Transverse colon (tissue), 4 donors: ENCODE measurements around the gene LETMD1. TPM values are rescaled to one million over a fixed set of nuclear protein-coding genes. Genes with fewer than 3 reads are reported as not detected.

Source experiments
- DNase-seq: peaks from one replicate; pipeline ENCODE4 v3.0.0-alpha.2; 2019
- H3K27ac ChIP-seq, 4 donors: fragments of 200-600 bp; sonication (generic); 2 replicates each; pipeline ENCODE4 v1.5.1; 2016 to 2018; ENCODE audit warnings: inconsistent platforms in 4 of 4
- H3K27me3 ChIP-seq: fragments of 200-600 bp; sonication (generic); 2 replicates; pipeline ENCODE4 v1.5.1; 2017; ENCODE audit warnings: inconsistent platforms
- H3K36me3 ChIP-seq, 4 donors: fragments of 200-600 bp; sonication (generic); 2 replicates each; pipeline ENCODE4 v1.5.1; 2017 to 2019; ENCODE audit warnings: inconsistent platforms in 4 of 4
- H3K4me1 ChIP-seq, 4 donors: fragments of 200-600 bp; sonication (generic); 2 replicates each; pipeline ENCODE4 v1.5.1; 2017 to 2020; ENCODE audit warnings: inconsistent platforms in 4 of 4
- H3K4me3 ChIP-seq, 4 donors: fragments of 200-600 bp; sonication (generic); 1 replicate in 1 of 4; 2 replicates in 3 of 4; pipeline versions ENCODE4 v1.5.1 to v1.6.1; 2017 to 2019; ENCODE audit warnings: inconsistent platforms in 4 of 4
- H3K9me3 ChIP-seq, 2 donors: fragments of 200-600 bp; sonication (generic); 2 replicates each; pipeline ENCODE4 v1.5.1; 2017 to 2019; ENCODE audit warnings: inconsistent platforms in 2 of 2
- EP300 ChIP-seq: sonication (generic); formaldehyde crosslinking; IDR thresholded peaks from one replicate; pipeline ENCODE4 v1.6.1; 2017; ENCODE audit warnings: antibody characterized with exemption, low read depth
- POLR2A ChIP-seq: fragments of 450-650 bp; IDR thresholded peaks from one replicate; pipeline ENCODE4 v1.6.1; 2016; ENCODE audit warnings: antibody characterized with exemption, mild to moderate bottlenecking, moderate library complexity
- POLR2AphosphoS5 ChIP-seq, 3 donors: sonication (generic); formaldehyde crosslinking; IDR thresholded peaks; one replicate each; pipeline ENCODE4 v1.6.1; 2016; ENCODE audit warnings: antibody characterized with exemption in 3 of 3
- WGBS, 2 donors: methylation state at CpG; one replicate each; pipeline ENCODE4 v1.1.5; 2018; ENCODE audit warnings: low coverage in 1 of 2; 5-methylcytosine and 5-hydroxymethylcytosine counted together
- in situ Hi-C, 4 donors: fragments of 200-750 bp; cut with MboI; loops; one replicate each; pipeline versions ENCODE4 v1.15.0 to v1.15.1; 2017; ENCODE audit warnings: low sequenced_read_pairs in 3 of 4, low pct_ligation_motif_present in 1 of 4, low pct_unique_long_range_greater_than_20kb in 1 of 4
- intact Hi-C: fragments of 100-400 bp; cut with DNase I; formaldehyde crosslinking; loops from one replicate; pipeline ENCODE4 v1.15.1; 2023; ENCODE audit warnings: low total_unique reads
- total RNA-seq, 4 donors: library from RNA; depleted of rRNA; stranded (reverse); fragments of >200 nt; gene quantifications; one replicate each; pipeline ENCODE4 v1.1.0, GENCODE V29; 2016
- TF ChIP-seq, protein P1 (sequence below), 5 experiments: fragments of 200-600 bp in 3 of 5; fragments of 450-650 bp in 2 of 5; sonication (generic) in 3 of 5; IDR thresholded peaks; 1 replicate in 2 of 5; 2 replicates in 3 of 5; pipeline ENCODE4 v1.5.1; 2016 to 2017; ENCODE audit warnings: antibody characterized with exemption in 5 of 5, inconsistent platforms in 3 of 5, mild to moderate bottlenecking in 2 of 5, moderate library complexity in 1 of 5

The LETMD1 gene
- total RNA-seq, 4 donors from 2014 or later: 45.3 to 109 (median 88.9) TPM

DNA sequence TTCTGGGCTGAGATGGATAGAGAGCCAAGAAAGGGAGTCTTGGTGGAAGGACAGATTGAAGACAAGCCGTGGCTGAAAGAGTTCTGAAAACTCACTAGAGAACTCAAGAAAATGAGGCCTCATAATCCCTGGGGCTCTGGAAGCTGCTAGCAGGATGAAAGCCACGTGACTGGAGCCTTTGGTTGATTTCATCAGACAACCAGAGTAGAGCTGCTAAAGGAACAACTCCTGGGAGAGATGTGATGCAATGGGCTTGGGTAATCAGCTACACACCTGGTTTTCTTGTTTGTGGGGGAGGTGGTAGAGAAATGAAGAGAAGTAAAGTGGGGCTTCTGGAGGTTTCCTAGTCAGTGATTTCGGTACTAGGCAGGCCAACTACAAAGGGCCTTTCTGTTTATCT is 21.9 kb downstream of the LETMD1 start:
- intact Hi-C loops (no loop called here), in situ Hi-C loops (loop anchor here in 2 of 4 donors (25.0 kb wide), 1 partner anchor 267 kb away; the partner anchor contains the start of gene CELA1 (in 2 of the 2))
- Histone ChIP-seq H3K27ac (no peak overlapping the region), H3K36me3 (peaks cover 0 to 39% (median 15%) of the 10 kb centered on the region in 4 donors), H3K27me3 (no peaks in the 10 kb centered on the region), H3K4me1 (no peaks in the 10 kb centered on the region), H3K4me3 (no peak overlapping the region), H3K9me3 (no peaks in the 10 kb centered on the region)
- DNase-seq: no peak
- 94 to 100% methylated on average over 2 to 3 of the region's 3 CpGs for WGBS, 2 donors
- TF ChIP-seq POLR2A (no peak), EP300 (no peak), POLR2AphosphoS5 (IDR thresholded peaks at IDR 0.05) (no peak)
- TF ChIP-seq, protein P1, sequence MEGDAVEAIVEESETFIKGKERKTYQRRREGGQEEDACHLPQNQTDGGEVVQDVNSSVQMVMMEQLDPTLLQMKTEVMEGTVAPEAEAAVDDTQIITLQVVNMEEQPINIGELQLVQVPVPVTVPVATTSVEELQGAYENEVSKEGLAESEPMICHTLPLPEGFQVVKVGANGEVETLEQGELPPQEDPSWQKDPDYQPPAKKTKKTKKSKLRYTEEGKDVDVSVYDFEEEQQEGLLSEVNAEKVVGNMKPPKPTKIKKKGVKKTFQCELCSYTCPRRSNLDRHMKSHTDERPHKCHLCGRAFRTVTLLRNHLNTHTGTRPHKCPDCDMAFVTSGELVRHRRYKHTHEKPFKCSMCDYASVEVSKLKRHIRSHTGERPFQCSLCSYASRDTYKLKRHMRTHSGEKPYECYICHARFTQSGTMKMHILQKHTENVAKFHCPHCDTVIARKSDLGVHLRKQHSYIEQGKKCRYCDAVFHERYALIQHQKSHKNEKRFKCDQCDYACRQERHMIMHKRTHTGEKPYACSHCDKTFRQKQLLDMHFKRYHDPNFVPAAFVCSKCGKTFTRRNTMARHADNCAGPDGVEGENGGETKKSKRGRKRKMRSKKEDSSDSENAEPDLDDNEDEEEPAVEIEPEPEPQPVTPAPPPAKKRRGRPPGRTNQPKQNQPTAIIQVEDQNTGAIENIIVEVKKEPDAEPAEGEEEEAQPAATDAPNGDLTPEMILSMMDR (IDR thresholded peaks at IDR 0.05): no peak

DNA sequence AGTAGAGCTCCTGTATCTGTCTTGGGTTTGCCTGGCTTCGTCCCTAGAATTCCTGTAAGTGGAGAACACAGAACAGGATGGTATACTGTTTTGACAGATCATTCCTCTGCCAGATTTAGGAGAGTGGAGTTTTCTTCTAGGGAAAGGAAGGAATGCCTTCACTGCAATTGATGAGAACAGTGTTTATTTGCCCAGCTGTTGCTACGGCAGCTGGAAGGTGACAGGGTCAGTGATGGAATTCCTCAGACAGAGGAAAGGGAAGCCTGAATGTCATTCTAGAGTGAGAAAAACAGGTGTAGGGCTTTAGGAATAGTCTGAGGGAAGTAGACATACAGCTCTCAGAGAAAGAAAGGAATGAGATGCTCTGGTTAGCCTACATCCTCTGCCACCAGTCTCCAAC is 23.5 kb downstream of the LETMD1 start:
- intact Hi-C loops (no loop called here), in situ Hi-C loops (loop anchor here in 2 of 4 donors (25.0 kb wide), 1 partner anchor 266 kb away; the partner anchor contains the start of gene CELA1 (in 2 of the 2))
- Histone ChIP-seq H3K27me3 (no peaks in the 10 kb centered on the region), H3K27ac (no peak overlapping the region), H3K4me1 (peaks cover 0 to 5% (median 0%) of the 10 kb centered on the region in 4 donors), H3K4me3 (no peak overlapping the region), H3K9me3 (no peaks in the 10 kb centered on the region), H3K36me3 (peaks cover 0 to 29% (median 13%) of the 10 kb centered on the region in 4 donors)
- TF ChIP-seq, protein P1 (IDR thresholded peaks at IDR 0.05): no peak
- no peak for TF ChIP-seq EP300
- no peak for TF ChIP-seq POLR2A
- TF ChIP-seq POLR2AphosphoS5 (IDR thresholded peaks at IDR 0.05): no peak
- DNase-seq: no peak
- 75 to 80% methylated on average over 1 to 2 of the region's 2 CpGs for WGBS, 2 donors

DNA sequence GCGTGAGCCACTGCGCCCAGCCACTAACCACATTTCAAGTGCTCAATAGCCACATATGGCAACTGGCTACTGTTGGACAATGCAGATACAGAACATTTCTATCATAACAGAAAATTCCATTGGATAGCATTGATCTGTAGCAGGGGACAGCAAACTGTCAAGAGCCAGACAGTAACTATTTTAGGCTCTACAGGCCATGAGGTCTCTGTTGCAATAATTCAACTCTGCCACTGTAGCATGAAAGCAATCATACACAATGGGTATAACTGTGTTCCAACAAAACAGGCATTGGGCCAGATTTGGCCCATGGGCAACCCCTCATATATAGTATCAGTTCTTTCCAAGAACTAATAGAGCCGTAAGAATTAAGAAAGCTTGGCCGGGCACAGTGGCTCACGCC is 27.3 kb downstream of the LETMD1 start:
- intact Hi-C loops: no loop called here
- no peak overlapping the region for H3K27ac ChIP-seq
- H3K9me3 ChIP-seq: no peaks in the 10 kb centered on the region
- no peak for DNase-seq
- no peak for TF ChIP-seq POLR2AphosphoS5 (IDR thresholded peaks at IDR 0.05)
- no peak for TF ChIP-seq EP300
- TF ChIP-seq, protein P1 (IDR thresholded peaks at IDR 0.05): no peak
- TF ChIP-seq POLR2A: no peak
- peaks cover 0 to 19% (median 6%) of the 10 kb centered on the region in 4 donors for H3K36me3 ChIP-seq
- peaks cover 0 to 14% (median 6%) of the 10 kb centered on the region in 4 donors for H3K4me1 ChIP-seq
- in situ Hi-C loops: no loop called here
- WGBS, 2 donors: 96% methylated on average over 5 of the region's 5 CpGs; no CpG with 5 or more reads in 1 of the 2 donors
- H3K4me3 ChIP-seq: no peak overlapping the region
- H3K27me3 ChIP-seq: no peaks in the 10 kb centered on the region

DNA sequence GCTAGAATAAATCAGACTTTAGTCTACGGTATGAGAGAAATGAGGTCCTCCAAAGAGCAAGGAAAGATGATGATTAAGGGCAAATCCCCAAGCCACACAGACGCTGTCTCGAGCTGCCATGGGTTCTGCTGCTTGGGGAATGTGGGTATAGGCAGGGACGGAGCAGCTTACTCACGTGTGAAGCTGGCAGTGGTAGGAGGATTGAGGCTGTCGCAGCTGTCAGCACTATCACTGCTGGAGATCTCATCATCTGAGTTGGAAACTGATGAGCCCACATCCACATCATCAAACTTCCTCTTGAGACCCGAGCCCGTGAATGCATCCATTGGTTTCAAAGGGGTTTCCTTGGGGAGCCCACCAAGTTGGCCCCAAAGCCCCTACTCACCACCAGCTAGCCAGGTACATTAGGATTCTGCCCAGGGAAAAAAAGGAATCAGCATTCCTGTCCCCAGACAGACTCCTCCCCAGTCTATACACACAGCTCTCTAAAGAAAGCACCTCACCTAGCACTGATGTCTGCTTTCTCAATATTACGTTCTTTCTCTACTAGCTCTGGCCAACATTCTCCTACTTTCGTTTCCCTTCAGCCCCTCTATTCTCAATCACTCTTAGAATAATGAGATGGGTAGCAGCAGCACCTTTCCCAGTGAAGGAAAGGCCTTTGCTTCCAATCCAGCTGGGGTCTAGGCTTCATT is 28.3 kb downstream of the LETMD1 start:
- intact Hi-C loops: no loop called here
- in situ Hi-C loops: no loop called here

More for the DNA sequence above, 28.3 kb downstream of the LETMD1 start:
- 83 to 86% methylated on average over 4 to 10 of the region's 10 CpGs for WGBS, 2 donors
- TF ChIP-seq EP300: no peak
- no peak for TF ChIP-seq POLR2A
- TF ChIP-seq, protein P1 (IDR thresholded peaks at IDR 0.05): no peak
- TF ChIP-seq POLR2AphosphoS5 (IDR thresholded peaks at IDR 0.05): no peak
- H3K27me3 ChIP-seq: no peaks in the 10 kb centered on the region
- H3K4me1 ChIP-seq: peaks cover 0 to 19% (median 7%) of the 10 kb centered on the region in 4 donors
- H3K36me3 ChIP-seq: peaks cover 0 to 16% (median 6%) of the 10 kb centered on the region in 4 donors
- no peaks in the 10 kb centered on the region for H3K9me3 ChIP-seq
- DNase-seq: no peak
- no peak overlapping the region for H3K4me3 ChIP-seq
- no peak overlapping the region for H3K27ac ChIP-seq
